ENCODE data around the gene EGLN2. TPM values are rescaled to one million over a fixed set of nuclear protein-coding genes. Genes with fewer than 3 reads are reported as not detected.
"Not testable (repeated sequence)": the region's sequence is repeated elsewhere in the genome, so short reads cannot be mapped to it uniquely, and the experiment has no call there.

Gene EGLN2
- total and polyA plus RNA-seq, 9 of the 15 experiments (the other 6 are each of a cell fraction or from before 2014, with no cell fraction given) = 9.6 to 114 (median 71.0) TPM

DNA sequence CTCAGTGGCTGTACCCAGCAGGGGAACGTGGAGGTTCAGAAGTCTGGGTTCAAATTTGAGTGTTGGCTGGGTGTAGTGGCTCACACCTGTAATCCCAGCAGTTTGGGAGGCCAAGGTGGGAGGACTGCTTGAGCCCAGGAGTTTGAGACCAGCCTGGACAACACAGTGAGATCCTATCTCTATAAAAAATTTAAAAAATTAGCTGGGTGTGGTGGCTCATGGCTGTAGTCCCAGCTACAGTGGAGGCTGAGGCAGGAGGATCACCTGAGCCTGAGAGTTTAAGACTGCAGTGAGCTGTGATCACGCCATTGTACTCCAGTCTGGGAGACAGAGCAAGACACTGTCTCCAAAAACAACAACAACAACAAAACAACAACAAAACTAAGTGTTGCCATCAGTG lies 14.8 kb upstream of the EGLN2 start:
- H3K4me2 ChIP-seq (ENCODE audit: insufficient read depth, low read length); H3K27me3 ChIP-seq (ENCODE audit: control insufficient read depth in 2 of 2, insufficient read depth in 2 of 2, low read length in 2 of 2); CTCF ChIA-PET (ENCODE audit: low intra/inter-chr PET ratio); DNase-seq (ENCODE audit: extremely low read depth in 1 of 4, low spot score in 3 of 4); H3K4me3 ChIP-seq; H3K9me3 ChIP-seq (replicated peaks; ENCODE audit: control insufficient read depth, insufficient read depth, low read depth, low read length); intact Hi-C loops (cut with micrococcal nuclease); H3K27ac ChIP-seq (ENCODE audit: extremely low read depth, low read depth, low read length); H3K79me2 ChIP-seq (ENCODE audit: control insufficient read depth, insufficient read depth, low read length); H2AFZ ChIP-seq (ENCODE audit: low read depth, low read length); BruUV-seq (replicated peaks); ATAC-seq; POLR2A ChIA-PET; FAIRE-seq; H3K9me1 ChIP-seq (ENCODE audit: control insufficient read depth, insufficient read depth, low read length); H4K20me1 ChIP-seq (replicated peaks; ENCODE audit: control insufficient read depth, insufficient read depth, low read length); in situ Hi-C loops (cut with MboI); H3K36me3 ChIP-seq (ENCODE audit: control insufficient read depth, insufficient read depth, low read length): not testable (repeated sequence)
- peak; percentile 71 for TF ChIP-seq ZNF121 (CRISPR knock-in tag; conservative IDR thresholded peaks at IDR 0.05)
- H3K4me1 ChIP-seq (replicated peaks in 1 of 2; ENCODE audit: control insufficient read depth in 2 of 2, insufficient read depth in 2 of 2, low read length in 2 of 2) = peaks cover 1 to 15% of the 10 kb centered on the region in 2 experiments; a peak in 4 of 5 replicates
- 53% methylated on average over 2 of the region's 2 CpGs for WGBS (ENCODE audit: insufficient coverage, low coverage, missing lambda C conversion rate)
- peak overlapping the region in 1 of 2 experiments; percentile 68; a peak in 2 of 4 replicates for H3K9ac ChIP-seq (ENCODE audit: insufficient read depth in 1 of 2, low read depth in 2 of 2, low read length in 2 of 2)

GRCh38 chr19:40785526-40785925 lies 13.5 kb upstream of the EGLN2 start:
- H2AFZ ChIP-seq (ENCODE audit: low read depth, low read length) = no peak overlapping the region
- H3K4me1 ChIP-seq (replicated peaks in 1 of 2; ENCODE audit: control insufficient read depth in 2 of 2, insufficient read depth in 2 of 2, low read length in 2 of 2) = peaks cover 0 to 13% of the 10 kb centered on the region in 2 experiments; a peak in 2 of 5 replicates
- intact Hi-C loops (cut with micrococcal nuclease) = no loop called here
- H3K9me1 ChIP-seq (ENCODE audit: control insufficient read depth, insufficient read depth, low read length) = no peaks in the 10 kb centered on the region
- TF ChIP-seq XRCC4 (IDR thresholded peaks at IDR 0.05; ENCODE audit: extremely low read depth, insufficient read depth, insufficient read length) (no peak), KDM1A (IDR thresholded peaks at IDR 0.05) (0 out of 4 replicates have a peak, but pooled peaks of 1 of the 2 experiments have one; percentile 11)
- BruUV-seq (replicated peaks) = no TSS peak
- peak overlapping the region in 1 of 2 experiments; percentile 70; a peak in 1 of 4 replicates for H3K9ac ChIP-seq (ENCODE audit: insufficient read depth in 1 of 2, low read depth in 2 of 2, low read length in 2 of 2)
- DNase-seq (ENCODE audit: extremely low read depth in 1 of 4, low spot score in 3 of 4) (no peak), ATAC-seq (peak; percentile 47; the same call in 2 of the 3 replicates), FAIRE-seq (no peak)
- H3K27ac ChIP-seq (ENCODE audit: extremely low read depth, low read depth, low read length) = no peak overlapping the region
- H3K36me3 ChIP-seq (ENCODE audit: control insufficient read depth, insufficient read depth, low read length) = no peaks in the 10 kb centered on the region
- in situ Hi-C loops (cut with MboI) = no loop called here
- no peak overlapping the region for H3K4me3 ChIP-seq
- no peaks in the 10 kb centered on the region for H3K79me2 ChIP-seq (ENCODE audit: control insufficient read depth, insufficient read depth, low read length)
- ChIA-PET CTCF (ENCODE audit: low intra/inter-chr PET ratio) (no interaction called here), POLR2A (interaction anchor here (1.1 kb wide), 1 partner anchor 20 kb away, joined by 3 read pairs; no protein-coding TSS in a partner anchor)
- 40% methylated on average over 1 of the region's 1 CpG for WGBS (ENCODE audit: insufficient coverage, low coverage, missing lambda C conversion rate)
- H4K20me1 ChIP-seq (replicated peaks; ENCODE audit: control insufficient read depth, insufficient read depth, low read length) = no peaks in the 10 kb centered on the region
- H3K27me3 ChIP-seq (ENCODE audit: control insufficient read depth in 2 of 2, insufficient read depth in 2 of 2, low read length in 2 of 2) = no peaks in the 10 kb centered on the region
- H3K9me3 ChIP-seq (replicated peaks; ENCODE audit: control insufficient read depth, insufficient read depth, low read depth, low read length) = no peaks in the 10 kb centered on the region
- no peak overlapping the region for H3K4me2 ChIP-seq (ENCODE audit: insufficient read depth, low read length)

All from K562 (cell line).